Nephron progenitor cell (in vitro differentiated cells): Measurements from ENCODE around the gene SV2C.
"Not testable (repeated sequence)": the region's sequence is repeated elsewhere in the genome, so short reads cannot be mapped to it uniquely, and the experiment has no call there.

ENCODE experiments used
- DNase-seq: peaks from one replicate; pipeline ENCODE4 v3.0.0; 2021
- H3K27ac Mint-ChIP-seq: 2 replicates; pipeline ENCODE4 v1.8.0; 2021; ENCODE audit warnings: mild to moderate bottlenecking, moderate library complexity, mixed read lengths
- H3K27me3 Mint-ChIP-seq: 2 replicates; pipeline ENCODE4 v1.8.0; 2021; ENCODE audit warnings: mild to moderate bottlenecking, low read depth, mixed read lengths; ENCODE audit not compliant: poor library complexity
- H3K36me3 Mint-ChIP-seq: 2 replicates; pipeline ENCODE4 v1.8.0; 2021; ENCODE audit warnings: low read depth, mixed read lengths
- H3K4me1 Mint-ChIP-seq: 2 replicates; pipeline ENCODE4 v1.8.0; 2021; ENCODE audit warnings: mixed read lengths
- H3K4me3 Mint-ChIP-seq: 2 replicates; pipeline ENCODE4 v1.8.0; 2021; ENCODE audit warnings: mild to moderate bottlenecking, moderate library complexity, mixed read lengths
- H3K9me3 Mint-ChIP-seq: 2 replicates; pipeline ENCODE4 v1.8.0; 2021; ENCODE audit warnings: mild to moderate bottlenecking, moderate library complexity, mixed read lengths
- CTCF ChIP-seq: fragments of 200-600 bp; sonication (generic); IDR thresholded peaks from 2 replicates; pipeline ENCODE4 v1.5.0; 2021; ENCODE audit warnings: antibody characterized with exemption

The SV2C gene

GRCh38 chr5:76081811-76082771 lies 1.1 kb upstream of the SV2C start:
- peak; percentile 30 for DNase-seq
- no peaks in the 10 kb centered on the region for H3K9me3 Mint-ChIP-seq
- no peaks in the 10 kb centered on the region for H3K36me3 Mint-ChIP-seq
- H3K4me1 Mint-ChIP-seq = peaks cover 25% of the 10 kb centered on the region
- peak overlapping the region; percentile 83 for H3K4me3 Mint-ChIP-seq
- TF ChIP-seq CTCF = no peak
- H3K27ac Mint-ChIP-seq = no peak overlapping the region
- peaks cover 100% of the 10 kb centered on the region for H3K27me3 Mint-ChIP-seq

- DNase-seq = peak; percentile 46
- H3K9me3 Mint-ChIP-seq = no peaks in the 10 kb centered on the region
Measured at GRCh38 chr5:76083555-76084495, 642 bp downstream of the SV2C start.

GRCh38 chr5:76084496-76085242 lies 1.5 kb downstream of the SV2C start:
- H3K4me1 Mint-ChIP-seq = peaks cover 25% of the 10 kb centered on the region
- no peak for TF ChIP-seq CTCF
- H3K4me3 Mint-ChIP-seq = peak overlapping the region; percentile 83
- H3K36me3 Mint-ChIP-seq = no peaks in the 10 kb centered on the region
- no peak overlapping the region for H3K27ac Mint-ChIP-seq
- H3K9me3 Mint-ChIP-seq = no peaks in the 10 kb centered on the region
- peaks cover 92% of the 10 kb centered on the region for H3K27me3 Mint-ChIP-seq
- peak; percentile 71 for DNase-seq

More at GRCh38 chr5:76083555-76084495, 642 bp downstream of the SV2C start:
- H3K4me1 Mint-ChIP-seq = peaks cover 25% of the 10 kb centered on the region
- peak overlapping the region; percentile 83 for H3K4me3 Mint-ChIP-seq
- no peak overlapping the region for H3K27ac Mint-ChIP-seq
- H3K36me3 Mint-ChIP-seq = no peaks in the 10 kb centered on the region
- H3K27me3 Mint-ChIP-seq = peaks cover 97% of the 10 kb centered on the region
- no peak for TF ChIP-seq CTCF

- peak overlapping the region; percentile 81 for H3K4me3 Mint-ChIP-seq
- H3K27ac Mint-ChIP-seq = no peak overlapping the region
- peaks cover 25% of the 10 kb centered on the region for H3K4me1 Mint-ChIP-seq
- H3K36me3 Mint-ChIP-seq = no peaks in the 10 kb centered on the region
- TF ChIP-seq CTCF = no peak
- H3K9me3 Mint-ChIP-seq = no peaks in the 10 kb centered on the region
- peaks cover 92% of the 10 kb centered on the region for H3K27me3 Mint-ChIP-seq
- no peak for DNase-seq
Measured at GRCh38 chr5:76085243-76085579, 2.0 kb downstream of the SV2C start.

- Mint-ChIP-seq H3K27ac (no peak overlapping the region), H3K36me3 (no peaks in the 10 kb centered on the region), H3K9me3 (no peaks in the 10 kb centered on the region), H3K4me1 (peaks cover 25% of the 10 kb centered on the region), H3K4me3 (no peak overlapping the region), H3K27me3 (peaks cover 87% of the 10 kb centered on the region)
- TF ChIP-seq CTCF = no peak
- no peak for DNase-seq
Measured at GRCh38 chr5:76086095-76086494, 2.9 kb downstream of the SV2C start.

- H3K4me3 Mint-ChIP-seq, H3K9me3 Mint-ChIP-seq, H3K27ac Mint-ChIP-seq, DNase-seq, H3K36me3 Mint-ChIP-seq: not testable (repeated sequence)
- H3K4me1 Mint-ChIP-seq = peaks cover 12% of the 10 kb centered on the region
- peaks cover 66% of the 10 kb centered on the region for H3K27me3 Mint-ChIP-seq
Measured at GRCh38 chr5:76089156-76089555, 6.0 kb downstream of the SV2C start.
